IMR-90 (cell line): ENCODE data around the gene OLFML1. TPM values are rescaled to one million over a fixed set of nuclear protein-coding genes. Genes with fewer than 3 reads are reported as not detected.

ENCODE experiments used
- ATAC-seq: fragments of 200-7000 bp; cut with Tn5 transposase; 2 replicates; pipeline ENCODE4 v1.9.1; 2020; ENCODE audit warnings: low read depth, mild to moderate bottlenecking, moderate library complexity
- BruUV-seq: library from RNA; stranded (reverse); fragments of 400-500 nt; replicated peaks from 2 replicates; lab custom pipeline; 2021; lab: Mats Ljungman, UMichigan
- CTCF ChIA-PET: fragments of 300-600 bp; formaldehyde crosslinking; extraction: SDS; loops from one replicate; lab custom pipeline; 2021; ENCODE audit warnings: antibody characterized with exemption; lab: Yijun Ruan, JAX
- POLR2A ChIA-PET: fragments of 300-600 bp; sonication (Branson Sonifier 250); formaldehyde crosslinking; loops from one replicate; lab custom pipeline; 2022; ENCODE audit warnings: antibody characterized with exemption; ENCODE audit not compliant: unreplicated experiment; lab: Charles Lee
- DNase-seq: peaks from one replicate; pipeline ENCODE4 v3.0.0; 2013
- H2AFZ ChIP-seq: replicated peaks from 2 replicates; pipeline ENCODE3; 2013; ENCODE audit warnings: low read length, mild to moderate bottlenecking; ENCODE audit not compliant: poor library complexity
- H2AK5ac ChIP-seq: 2 replicates; pipeline ENCODE4 v1.6.1; 2013; ENCODE audit warnings: low read depth, low read length, inconsistent platforms
- H2AK9ac ChIP-seq: replicated peaks from 2 replicates; pipeline ENCODE3; 2013; ENCODE audit warnings: mild to moderate bottlenecking, low read depth, low read length, moderate library complexity; ENCODE audit not compliant: poor library complexity
- H2BK120ac ChIP-seq: 2 replicates; pipeline ENCODE4 v1.6.1; 2013; ENCODE audit warnings: low read depth, low read length, inconsistent platforms
- H2BK15ac ChIP-seq: 3 replicates; pipeline ENCODE4 v1.6.1; 2013; ENCODE audit warnings: low read depth, low read length, inconsistent platforms
- H2BK20ac ChIP-seq: 2 replicates; pipeline ENCODE4 v1.6.1; 2013; ENCODE audit warnings: low read depth, mild to moderate bottlenecking, inconsistent platforms, low read length, moderate library complexity
- H2BK5ac ChIP-seq: 2 replicates; pipeline ENCODE4 v1.6.1; 2013; ENCODE audit warnings: mild to moderate bottlenecking, low read depth, low read length, inconsistent platforms; ENCODE audit not compliant: poor library complexity, severe bottlenecking
- H3K14ac ChIP-seq: replicated peaks from 2 replicates; pipeline ENCODE4 v1.6.1; 2013; ENCODE audit warnings: low read depth, low read length, inconsistent platforms
- H3K18ac ChIP-seq: 2 replicates; pipeline ENCODE4 v1.6.1; 2013; ENCODE audit warnings: low read depth, low read length, control low read depth
- H3K23ac ChIP-seq: 2 replicates; pipeline ENCODE4 v1.6.1; 2013; ENCODE audit warnings: low read depth, low read length, inconsistent platforms
- H3K27ac ChIP-seq: 2 replicates; pipeline ENCODE4 v1.5.1; 2013; ENCODE audit warnings: mild to moderate bottlenecking, control low read depth, low read length; ENCODE audit not compliant: insufficient read depth
- H3K27me3 ChIP-seq: 2 replicates; pipeline ENCODE4 v1.6.1; 2013; ENCODE audit warnings: low read length; ENCODE audit not compliant: control insufficient read depth, insufficient read depth
- H3K36me3 ChIP-seq: 2 replicates; pipeline ENCODE4 v1.6.1; 2013; ENCODE audit warnings: low read length, mixed read lengths; ENCODE audit not compliant: control insufficient read depth, insufficient read depth
- H3K4ac ChIP-seq: 2 replicates; pipeline ENCODE4 v1.6.1; 2013; ENCODE audit warnings: low read depth, low read length, inconsistent platforms
- H3K4me1 ChIP-seq: 2 replicates; pipeline ENCODE4 v1.6.1; 2013; ENCODE audit warnings: low read length, mixed read lengths; ENCODE audit not compliant: control insufficient read depth, insufficient read depth
- H3K4me2 ChIP-seq: 2 replicates; pipeline ENCODE4 v1.6.1; 2013; ENCODE audit warnings: low read depth, mild to moderate bottlenecking, control low read depth, low read length, moderate library complexity
- H3K4me3 ChIP-seq: 2 replicates; pipeline ENCODE4 v1.5.1; 2013; ENCODE audit warnings: low read depth, mild to moderate bottlenecking, control low read depth, low read length, moderate library complexity; ENCODE audit not compliant: insufficient read depth
- H3K56ac ChIP-seq: 2 replicates; pipeline ENCODE4 v1.6.1; 2013; ENCODE audit warnings: low read length, inconsistent platforms; ENCODE audit not compliant: insufficient read depth; ENCODE audit errors: extremely low read depth
- H3K79me1 ChIP-seq, 2 experiments: 2 replicates each; pipeline ENCODE4 v1.6.1; 2013; ENCODE audit warnings: low read length in 2 of 2, inconsistent platforms in 1 of 2, low read depth in 1 of 2
- H3K9ac ChIP-seq: 2 replicates; pipeline ENCODE4 v1.6.1; 2013; ENCODE audit warnings: low read depth, low read length, control low read depth
- H3K9me1 ChIP-seq: 2 replicates; pipeline ENCODE4 v1.6.1; 2013; ENCODE audit warnings: low read length, inconsistent platforms; ENCODE audit not compliant: insufficient read depth
- H3K9me3 ChIP-seq: 2 replicates; pipeline ENCODE4 v1.6.1; 2013; ENCODE audit warnings: low read length; ENCODE audit not compliant: control insufficient read depth, insufficient read depth
- H4K20me1 ChIP-seq: 2 replicates; pipeline ENCODE4 v1.6.1; 2013; ENCODE audit warnings: low read length, inconsistent platforms; ENCODE audit not compliant: insufficient read depth
- H4K5ac ChIP-seq: 2 replicates; pipeline ENCODE4 v1.6.1; 2013; ENCODE audit warnings: mild to moderate bottlenecking, low read depth, low read length, control low read depth
- H4K8ac ChIP-seq, 2 experiments: 2 replicates each; pipeline ENCODE4 v1.6.1; 2013; ENCODE audit warnings: low read depth in 2 of 2, low read length in 2 of 2, control low read depth in 1 of 2, inconsistent platforms in 1 of 2
- H4K91ac ChIP-seq: 2 replicates; pipeline ENCODE4 v1.6.1; 2013; ENCODE audit warnings: low read depth, low read length, inconsistent platforms; ENCODE audit not compliant: insufficient read depth
- CEBPB ChIP-seq: IDR thresholded peaks from 2 replicates; pipeline ENCODE4 v1.6.1; 2012; ENCODE audit warnings: low read depth, low read length, improper control_type of control experiment
- CTCF ChIP-seq: conservative IDR thresholded peaks from 2 replicates; pipeline ENCODE4 v1.5.1; 2012; ENCODE audit warnings: mild to moderate bottlenecking, low read depth, low read length, improper control_type of control experiment
- MXI1 ChIP-seq: IDR thresholded peaks from 2 replicates; pipeline ENCODE4 v1.6.1; 2012; ENCODE audit warnings: low read depth, mild to moderate bottlenecking, low read length, moderate library complexity, borderline replicate concordance
- WGBS, 2 experiments: methylation state at CpG; one replicate each; pipeline versions ENCODE4 v1.1.5 to v1.1.7; 2013; ENCODE audit warnings: missing lambda C conversion rate in 2 of 2; ENCODE audit not compliant: insufficient read length in 1 of 2; ENCODE audit errors: extremely low coverage in 2 of 2; 5-methylcytosine and 5-hydroxymethylcytosine counted together
- dilution Hi-C: fragments of 300-500 bp; cut with HindIII; formaldehyde crosslinking; loops from one replicate; pipeline ENCODE4 v1.14.3; 2018; ENCODE audit warnings: low sequenced_read_pairs; ENCODE audit not compliant: unreplicated experiment
- in situ Hi-C: fragments of 300-500 bp; cut with MboI; formaldehyde crosslinking; loops from 3 replicates; pipeline ENCODE4 v1.14.3; 2019; ENCODE audit warnings: low sequenced_read_pairs, inconsistent platforms, mixed read lengths
- intact Hi-C: fragments of 100-400 bp; cut with micrococcal nuclease; formaldehyde crosslinking; loops from 2 replicates; pipeline ENCODE4 v1.10.0; 2022
- polyA plus RNA-seq, 3 experiments: library from polyadenylated mRNA; depleted of rRNA; stranded (reverse); fragments of >200 nt; gene quantifications; 2 replicates each; pipeline ENCODE4 v1.2.3, GENCODE V29; 2012; ENCODE audit warnings: low replicate concordance in 1 of 3
- total RNA-seq: library from RNA; depleted of rRNA; stranded (reverse); fragments of >200 nt; gene quantifications from 2 replicates; pipeline ENCODE4 v1.2.3, GENCODE V29; 2012
- TF ChIP-seq, protein P1 (sequence below): fragments of 150-350 bp; IDR thresholded peaks from 2 replicates; pipeline ENCODE4 v1.6.1; 2016; ENCODE audit warnings: low read depth, mild to moderate bottlenecking, low read length, moderate library complexity, borderline replicate concordance

OLFML1 gene
- total and polyA plus RNA-seq, 2 of the 4 experiments (the other 2 are of a cell fraction) = 0.10 to 0.18 TPM

- H4K91ac ChIP-seq = no peak overlapping the region
- H3K4me2 ChIP-seq = peak overlapping the region; percentile 40; the same call in 1 of the 2 replicates
- peaks cover 4% of the 10 kb centered on the region; the same call in 1 of the 2 replicates for H3K27me3 ChIP-seq
- no peak overlapping the region for H3K27ac ChIP-seq
- H2AK9ac ChIP-seq = no peak overlapping the region
- H4K8ac ChIP-seq = no peak overlapping the region
- no peak overlapping the region for H3K23ac ChIP-seq
- no peak overlapping the region for H3K4me3 ChIP-seq
- H3K56ac ChIP-seq = no peak overlapping the region
- no peak for TF ChIP-seq MXI1
- TF ChIP-seq CEBPB = peak; percentile 20; the same call in 1 of the 2 replicates
- TF ChIP-seq, protein P1, sequence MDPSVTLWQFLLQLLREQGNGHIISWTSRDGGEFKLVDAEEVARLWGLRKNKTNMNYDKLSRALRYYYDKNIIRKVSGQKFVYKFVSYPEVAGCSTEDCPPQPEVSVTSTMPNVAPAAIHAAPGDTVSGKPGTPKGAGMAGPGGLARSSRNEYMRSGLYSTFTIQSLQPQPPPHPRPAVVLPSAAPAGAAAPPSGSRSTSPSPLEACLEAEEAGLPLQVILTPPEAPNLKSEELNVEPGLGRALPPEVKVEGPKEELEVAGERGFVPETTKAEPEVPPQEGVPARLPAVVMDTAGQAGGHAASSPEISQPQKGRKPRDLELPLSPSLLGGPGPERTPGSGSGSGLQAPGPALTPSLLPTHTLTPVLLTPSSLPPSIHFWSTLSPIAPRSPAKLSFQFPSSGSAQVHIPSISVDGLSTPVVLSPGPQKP = no peak
- no peak for TF ChIP-seq CTCF
- dilution Hi-C loops = no loop called here
- H4K20me1 ChIP-seq = no peaks in the 10 kb centered on the region
- no peak overlapping the region; the same call in 2 of the 3 replicates for H2BK15ac ChIP-seq
- DNase-seq = peak; percentile 43
- no peaks in the 10 kb centered on the region for H3K36me3 ChIP-seq
- no CpG with 5 or more reads among the region's 1 CpG for WGBS, 2 experiments
- peaks cover 3% of the 10 kb centered on the region for H3K4me1 ChIP-seq
- peak overlapping the region; percentile 74; the same call in 1 of the 2 replicates for H3K18ac ChIP-seq
- no peak overlapping the region for H3K4ac ChIP-seq
- no TSS peak for BruUV-seq
- H2BK20ac ChIP-seq = no peak overlapping the region
- H2BK120ac ChIP-seq = no peak overlapping the region
- intact Hi-C loops = no loop called here
- ChIA-PET POLR2A (no interaction called here), CTCF (interaction anchor here (1.2 kb wide), 1 partner anchor 20 kb away, joined by 3 read pairs; no protein-coding TSS in a partner anchor)
- no peak overlapping the region for H2BK5ac ChIP-seq
- H4K5ac ChIP-seq = no peak overlapping the region
- no peak overlapping the region for H2AK5ac ChIP-seq
- no peak overlapping the region for H3K9ac ChIP-seq
- H3K14ac ChIP-seq = no peak overlapping the region
- no peaks in the 10 kb centered on the region for H3K79me1 ChIP-seq
- H3K9me3 ChIP-seq = no peaks in the 10 kb centered on the region
- no peak overlapping the region for H2AFZ ChIP-seq
- peak; percentile 42 for ATAC-seq
- no peaks in the 10 kb centered on the region for H3K9me1 ChIP-seq
- in situ Hi-C loops = loop anchor here (25.0 kb wide), 2 partner anchors 336 to 436 kb away; partner anchors contain the start of gene EIF3F
These were observed 66.3 kb downstream of the OLFML1 start for GRCh38 chr11:7551571-7551970.
